Keratinocyte (primary cell): ENCODE measurements around the gene ZSCAN5A. TPM values are rescaled to one million over a fixed set of nuclear protein-coding genes. Genes with fewer than 3 reads are reported as not detected.

Source experiments
- DNase-seq: peaks from one replicate; pipeline ENCODE4 v3.0.0-alpha.2; 2011; ENCODE audit warnings: low read depth, missing footprints, low spot score
- FAIRE-seq: peaks from 2 replicates; lab custom pipeline; 2011; peaks lifted over from hg19 to GRCh38; lab: Jason Lieb, UNC
- H2AFZ ChIP-seq: 2 replicates; pipeline ENCODE4 v1.6.0; 2012; ENCODE audit warnings: low read length, control low read depth, inconsistent platforms; ENCODE audit not compliant: control insufficient read depth
- H3K27ac ChIP-seq: 2 replicates; pipeline ENCODE4 v1.5.1; 2011; ENCODE audit warnings: low read length; ENCODE audit not compliant: control insufficient read depth, insufficient read depth
- H3K27me3 ChIP-seq: 3 replicates; pipeline ENCODE4 v1.6.0; 2011; ENCODE audit warnings: low read length; ENCODE audit not compliant: control insufficient read depth, insufficient read depth; ENCODE audit errors: extremely low read depth
- H3K36me3 ChIP-seq, 2 experiments: 2 replicates in 1 of 2; 3 replicates in 1 of 2; pipeline ENCODE4 v1.5.1; 2011; ENCODE audit warnings: low read length in 2 of 2, mild to moderate bottlenecking in 1 of 2; ENCODE audit not compliant: control insufficient read depth in 2 of 2, insufficient read depth in 2 of 2; ENCODE audit errors: extremely low read depth in 1 of 2
- H3K4me1 ChIP-seq: 3 replicates; pipeline ENCODE4 v1.5.1; 2011; ENCODE audit warnings: low read length; ENCODE audit not compliant: control insufficient read depth, insufficient read depth; ENCODE audit errors: extremely low read depth
- H3K4me2 ChIP-seq: 3 replicates; pipeline ENCODE4 v1.6.0; 2011; ENCODE audit warnings: low read depth, low read length; ENCODE audit not compliant: control insufficient read depth, insufficient read depth; ENCODE audit errors: extremely low read depth
- H3K4me3 ChIP-seq, 3 experiments: fragments of 200-600 bp in 1 of 3; sonication (generic) in 1 of 3; 2 replicates in 2 of 3; 3 replicates in 1 of 3; pipeline ENCODE4 v1.5.1; 2011 to 2016; ENCODE audit warnings: low read length in 3 of 3, mild to moderate bottlenecking in 3 of 3, control low read depth in 2 of 3, inconsistent platforms in 1 of 3, low read depth in 1 of 3, mixed read lengths in 1 of 3, mixed run types in 1 of 3, moderate library complexity in 1 of 3; ENCODE audit not compliant: control insufficient read depth in 2 of 3, insufficient read depth in 2 of 3; ENCODE audit errors: extremely low read depth in 1 of 3
- H3K79me2 ChIP-seq: 2 replicates; pipeline ENCODE4 v1.6.0; 2012; ENCODE audit warnings: low read length; ENCODE audit not compliant: control insufficient read depth, insufficient read depth
- H3K9ac ChIP-seq: 3 replicates; pipeline ENCODE4 v1.6.0; 2011; ENCODE audit warnings: low read length; ENCODE audit not compliant: control insufficient read depth, insufficient read depth; ENCODE audit errors: extremely low read depth
- H3K9me1 ChIP-seq: 3 replicates; pipeline ENCODE4 v1.6.0; 2011; ENCODE audit warnings: low read length; ENCODE audit not compliant: control insufficient read depth, insufficient read depth; ENCODE audit errors: extremely low read depth
- H3K9me3 ChIP-seq: 2 replicates; pipeline ENCODE4 v1.5.1; 2012; ENCODE audit warnings: low read depth, low read length; ENCODE audit not compliant: control insufficient read depth
- H4K20me1 ChIP-seq: 3 replicates; pipeline ENCODE4 v1.6.0; 2011; ENCODE audit warnings: low read length; ENCODE audit not compliant: control insufficient read depth, insufficient read depth; ENCODE audit errors: extremely low read depth
- CTCF ChIP-seq, 3 experiments: IDR thresholded peaks in 1 of 3; conservative IDR thresholded peaks in 1 of 3; optimal IDR thresholded peaks in 1 of 3; 2 replicates in 2 of 3; 3 replicates in 1 of 3; pipeline versions ENCODE3 to v1.5.1; 2011; ENCODE audit warnings: low read length in 3 of 3, mild to moderate bottlenecking in 3 of 3, moderate library complexity in 2 of 3, control low read depth in 1 of 3, inconsistent platforms in 1 of 3; ENCODE audit not compliant: insufficient read depth in 2 of 3; ENCODE audit errors: extremely low read depth in 1 of 3
- EZH2 ChIP-seq: IDR thresholded peaks from one replicate; pipeline ENCODE4 v1.6.1; 2012; ENCODE audit warnings: inconsistent platforms, mild to moderate bottlenecking, low read length, moderate library complexity
- dilution Hi-C: fragments of 300-500 bp; cut with MboI; formaldehyde crosslinking; loops from one replicate; pipeline ENCODE4 v1.7.0; 2020; ENCODE audit warnings: low sequenced_read_pairs; ENCODE audit not compliant: extremely low pct_ligation_motif_present
- polyA plus RNA-seq, 5 experiments: library from polyadenylated mRNA; depleted of rRNA in 3 of 5; stranded (reverse) in 3 of 5; stranded (forward) in 1 of 5; unstranded in 1 of 5; fragments of >200 nt; gene quantifications; 1 replicate in 1 of 5; 2 replicates in 3 of 5; 3 replicates in 1 of 5; pipeline versions ENCODE4 v1.2.1 to v1.2.3, GENCODE V29; 2011 to 2012; ENCODE audit warnings: missing spikeins in 2 of 5, low read depth in 1 of 5, low replicate concordance in 1 of 5

The ZSCAN5A gene
- polyA plus RNA-seq, 1 donor (not counting 4 experiments of a cell fraction or from before 2014, with no cell fraction given): 6.1 TPM

GRCh38 chr19:56270676-56271075 is 44.0 kb downstream of the ZSCAN5A start:
- FAIRE-seq (no peak), DNase-seq (no peak)
- peaks cover 7% of the 10 kb centered on the region for H3K4me1 ChIP-seq
- no peak overlapping the region for H2AFZ ChIP-seq
- no peaks in the 10 kb centered on the region for H3K9me1 ChIP-seq
- H3K4me2 ChIP-seq: no peak overlapping the region
- dilution Hi-C loops: no loop called here
- H3K36me3 ChIP-seq: no peaks in the 10 kb centered on the region
- no peaks in the 10 kb centered on the region for H3K27me3 ChIP-seq
- no peaks in the 10 kb centered on the region for H3K9me3 ChIP-seq
- H3K4me3 ChIP-seq: no peak overlapping the region
- no peak for TF ChIP-seq EZH2
- TF ChIP-seq CTCF (optimal IDR thresholded peaks at IDR 0.05 in 1 of 3, IDR thresholded peaks at IDR 0.05 in 1 of 3, conservative IDR thresholded peaks at IDR 0.05 in 1 of 3; ENCODE audit: extremely low read depth in 1 of 3, insufficient read depth in 2 of 3, low read length in 3 of 3): no peak
- no peak overlapping the region for H3K27ac ChIP-seq
- H3K9ac ChIP-seq: no peak overlapping the region
- no peaks in the 10 kb centered on the region for H4K20me1 ChIP-seq
- H3K79me2 ChIP-seq: no peaks in the 10 kb centered on the region

DNA sequence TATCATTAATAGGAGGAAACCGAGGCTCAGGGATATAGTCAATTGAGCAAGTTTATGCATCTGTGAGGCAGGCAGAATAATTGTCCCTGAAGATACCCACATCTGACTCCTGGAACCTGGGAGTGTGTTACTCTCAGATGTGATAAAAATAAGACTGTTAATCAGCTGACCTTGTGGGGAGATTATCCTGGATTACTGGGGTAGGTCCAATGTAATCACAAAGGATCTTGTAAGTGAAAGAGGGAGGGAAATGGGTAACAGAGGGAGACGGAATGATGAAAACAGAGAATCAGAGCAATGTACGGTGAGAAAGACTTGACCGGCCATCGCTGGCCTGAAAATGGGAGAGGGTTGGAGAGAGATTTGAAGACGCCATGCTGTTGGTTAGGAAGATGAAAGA is 45.3 kb downstream of the ZSCAN5A start:
- Histone ChIP-seq H3K79me2 (no peaks in the 10 kb centered on the region), H3K27me3 (no peaks in the 10 kb centered on the region), H3K4me3 (no peak overlapping the region), H3K4me1 (peaks cover 7% of the 10 kb centered on the region), H3K27ac (no peak overlapping the region), H3K4me2 (no peak overlapping the region), H3K9me3 (no peaks in the 10 kb centered on the region), H4K20me1 (no peaks in the 10 kb centered on the region), H3K9me1 (no peaks in the 10 kb centered on the region), H3K36me3 (no peaks in the 10 kb centered on the region), H2AFZ (no peak overlapping the region), H3K9ac (no peak overlapping the region)
- no peak for DNase-seq
- dilution Hi-C loops: no loop called here
- FAIRE-seq: no peak
- no peak for TF ChIP-seq CTCF (optimal IDR thresholded peaks at IDR 0.05 in 1 of 3, IDR thresholded peaks at IDR 0.05 in 1 of 3, conservative IDR thresholded peaks at IDR 0.05 in 1 of 3; ENCODE audit: extremely low read depth in 1 of 3, insufficient read depth in 2 of 3, low read length in 3 of 3)
- TF ChIP-seq EZH2: no peak
